Memory B cell (primary cell): Measurements from ENCODE around the gene MIOX.

ENCODE experiments used
- ATAC-seq: fragments of 150-1000 bp; cut with Tn5 transposase; 2 replicates; pipeline ENCODE4 v1.10.0; 2021; ENCODE audit warnings: low read depth, mild to moderate bottlenecking, moderate library complexity
- DNase-seq, 2 donors: peaks; one replicate each; pipeline ENCODE4 v3.0.0; 2022; ENCODE audit warnings: low spot score in 2 of 2
- H3K27ac Mint-ChIP-seq: one replicate; pipeline ENCODE4 v1.8.0; 2022; ENCODE audit warnings: mild to moderate bottlenecking, moderate library complexity, mixed read lengths
- H3K27me3 Mint-ChIP-seq: one replicate; pipeline ENCODE4 v1.8.0; 2022; ENCODE audit warnings: mixed read lengths
- H3K36me3 Mint-ChIP-seq: one replicate; pipeline ENCODE4 v1.8.0; 2022; ENCODE audit warnings: mild to moderate bottlenecking, mixed read lengths
- H3K4me1 Mint-ChIP-seq: one replicate; pipeline ENCODE4 v1.8.0; 2022; ENCODE audit warnings: mixed read lengths
- H3K4me3 Mint-ChIP-seq: one replicate; pipeline ENCODE4 v1.8.0; 2022; ENCODE audit warnings: mild to moderate bottlenecking, moderate library complexity, mixed read lengths
- H3K9me3 Mint-ChIP-seq: one replicate; pipeline ENCODE4 v1.8.0; 2022; ENCODE audit warnings: mixed read lengths

The MIOX gene

GRCh38 chr22:50485221-50486131, 1.2 kb upstream of the MIOX start:
- no peak for ATAC-seq

GRCh38 chr22:50487290-50488005, 789 bp downstream of the MIOX start:
- Mint-ChIP-seq H3K36me3 (no peaks in the 10 kb centered on the region), H3K4me1 (peaks cover 16% of the 10 kb centered on the region), H3K27me3 (no peaks in the 10 kb centered on the region), H3K4me3 (no peak overlapping the region), H3K9me3 (no peaks in the 10 kb centered on the region), H3K27ac (no peak overlapping the region)
- DNase-seq (no peak), ATAC-seq (no peak)

More at GRCh38 chr22:50485221-50486131, 1.2 kb upstream of the MIOX start:
- no peak overlapping the region for H3K4me3 Mint-ChIP-seq
- no peaks in the 10 kb centered on the region for H3K9me3 Mint-ChIP-seq
- H3K36me3 Mint-ChIP-seq, result no peaks in the 10 kb centered on the region
- no peak for DNase-seq
- no peak overlapping the region for H3K27ac Mint-ChIP-seq
- H3K27me3 Mint-ChIP-seq, result no peaks in the 10 kb centered on the region
- H3K4me1 Mint-ChIP-seq, result peaks cover 11% of the 10 kb centered on the region

GRCh38 chr22:50488006-50488677, 1.5 kb downstream of the MIOX start:
- no peaks in the 10 kb centered on the region for H3K9me3 Mint-ChIP-seq
- H3K4me3 Mint-ChIP-seq, result no peak overlapping the region
- H3K27ac Mint-ChIP-seq, result no peak overlapping the region
- ATAC-seq, result no peak
- no peaks in the 10 kb centered on the region for H3K36me3 Mint-ChIP-seq
- DNase-seq, result no peak
- H3K27me3 Mint-ChIP-seq, result no peaks in the 10 kb centered on the region
- peaks cover 16% of the 10 kb centered on the region for H3K4me1 Mint-ChIP-seq

GRCh38 chr22:50488886-50489285, 2.2 kb downstream of the MIOX start:
- H3K4me3 Mint-ChIP-seq, result no peak overlapping the region
- DNase-seq (no peak), ATAC-seq (no peak)
- peaks cover 16% of the 10 kb centered on the region for H3K4me1 Mint-ChIP-seq
- no peaks in the 10 kb centered on the region for H3K9me3 Mint-ChIP-seq
- no peaks in the 10 kb centered on the region for H3K36me3 Mint-ChIP-seq
- H3K27ac Mint-ChIP-seq, result no peak overlapping the region
- H3K27me3 Mint-ChIP-seq, result no peaks in the 10 kb centered on the region

- no peaks in the 10 kb centered on the region for H3K36me3 Mint-ChIP-seq
Observed at GRCh38 chr22:50489363-50490243, 2.9 kb downstream of the MIOX start.

GRCh38 chr22:50490531-50491308, 4.1 kb downstream of the MIOX start:
- DNase-seq, result no peak
- peaks cover 8% of the 10 kb centered on the region for H3K4me1 Mint-ChIP-seq
- H3K9me3 Mint-ChIP-seq, result no peaks in the 10 kb centered on the region
- no peaks in the 10 kb centered on the region for H3K36me3 Mint-ChIP-seq
- no peaks in the 10 kb centered on the region for H3K27me3 Mint-ChIP-seq
- no peak overlapping the region for H3K4me3 Mint-ChIP-seq
- no peak overlapping the region for H3K27ac Mint-ChIP-seq
- ATAC-seq, result peak; percentile 21

More at GRCh38 chr22:50489363-50490243, 2.9 kb downstream of the MIOX start:
- H3K9me3 Mint-ChIP-seq, result no peaks in the 10 kb centered on the region
- H3K4me1 Mint-ChIP-seq, result peaks cover 12% of the 10 kb centered on the region
- no peak overlapping the region for H3K4me3 Mint-ChIP-seq
- DNase-seq (no peak), ATAC-seq (no peak)
- H3K27ac Mint-ChIP-seq, result no peak overlapping the region
- no peaks in the 10 kb centered on the region for H3K27me3 Mint-ChIP-seq

- Mint-ChIP-seq H3K4me1 (peaks cover 9% of the 10 kb centered on the region), H3K27me3 (no peaks in the 10 kb centered on the region), H3K27ac (no peak overlapping the region), H3K4me3 (no peak overlapping the region), H3K36me3 (no peaks in the 10 kb centered on the region), H3K9me3 (no peaks in the 10 kb centered on the region)
- ATAC-seq, result no peak
- no peak for DNase-seq
Observed at GRCh38 chr22:50497093-50497492, 10.4 kb downstream of the MIOX start.

GRCh38 chr22:50498322-50498890, 11.7 kb downstream of the MIOX start:
- peaks cover 9% of the 10 kb centered on the region for H3K4me1 Mint-ChIP-seq
- H3K9me3 Mint-ChIP-seq, result no peaks in the 10 kb centered on the region
- peak; percentile 62 to 71 for DNase-seq
- H3K27me3 Mint-ChIP-seq, result no peaks in the 10 kb centered on the region
- H3K36me3 Mint-ChIP-seq, result no peaks in the 10 kb centered on the region
- no peak overlapping the region for H3K4me3 Mint-ChIP-seq
- no peak overlapping the region for H3K27ac Mint-ChIP-seq
- peak; percentile 97 for ATAC-seq

GRCh38 chr22:50500452-50500851, 13.8 kb downstream of the MIOX start:
- Mint-ChIP-seq H3K9me3 (no peaks in the 10 kb centered on the region), H3K36me3 (no peaks in the 10 kb centered on the region), H3K27ac (no peak overlapping the region), H3K4me1 (peaks cover 9% of the 10 kb centered on the region), H3K27me3 (no peaks in the 10 kb centered on the region), H3K4me3 (no peak overlapping the region)
- DNase-seq, result no peak
- ATAC-seq, result no peak

- H3K4me1 Mint-ChIP-seq, result peaks cover 11% of the 10 kb centered on the region
- H3K9me3 Mint-ChIP-seq, result no peaks in the 10 kb centered on the region
- no peak overlapping the region for H3K4me3 Mint-ChIP-seq
- H3K36me3 Mint-ChIP-seq, result no peaks in the 10 kb centered on the region
- DNase-seq (no peak), ATAC-seq (no peak)
- no peaks in the 10 kb centered on the region for H3K27me3 Mint-ChIP-seq
- no peak overlapping the region for H3K27ac Mint-ChIP-seq
Observed at GRCh38 chr22:50502096-50502495, 15.4 kb downstream of the MIOX start.

- Mint-ChIP-seq H3K27me3 (no peaks in the 10 kb centered on the region), H3K4me1 (peaks cover 11% of the 10 kb centered on the region), H3K36me3 (no peaks in the 10 kb centered on the region), H3K27ac (no peak overlapping the region), H3K9me3 (no peaks in the 10 kb centered on the region), H3K4me3 (no peak overlapping the region)
- ATAC-seq (no peak), DNase-seq (no peak)
Observed at GRCh38 chr22:50502628-50503474, 16.2 kb downstream of the MIOX start.
